IPS-NIHi7 (cell line): Measurements from ENCODE around the gene WSB1.

Experiments used
- DNase-seq: peaks from one replicate; pipeline ENCODE4 v3.0.0; 2012; ENCODE audit warnings: mixed read lengths; ENCODE audit errors: extremely low spot score

Gene WSB1

GRCh38 chr17:27338536-27338985 is 44.6 kb downstream of the WSB1 start:
- no peak for DNase-seq

DNA sequence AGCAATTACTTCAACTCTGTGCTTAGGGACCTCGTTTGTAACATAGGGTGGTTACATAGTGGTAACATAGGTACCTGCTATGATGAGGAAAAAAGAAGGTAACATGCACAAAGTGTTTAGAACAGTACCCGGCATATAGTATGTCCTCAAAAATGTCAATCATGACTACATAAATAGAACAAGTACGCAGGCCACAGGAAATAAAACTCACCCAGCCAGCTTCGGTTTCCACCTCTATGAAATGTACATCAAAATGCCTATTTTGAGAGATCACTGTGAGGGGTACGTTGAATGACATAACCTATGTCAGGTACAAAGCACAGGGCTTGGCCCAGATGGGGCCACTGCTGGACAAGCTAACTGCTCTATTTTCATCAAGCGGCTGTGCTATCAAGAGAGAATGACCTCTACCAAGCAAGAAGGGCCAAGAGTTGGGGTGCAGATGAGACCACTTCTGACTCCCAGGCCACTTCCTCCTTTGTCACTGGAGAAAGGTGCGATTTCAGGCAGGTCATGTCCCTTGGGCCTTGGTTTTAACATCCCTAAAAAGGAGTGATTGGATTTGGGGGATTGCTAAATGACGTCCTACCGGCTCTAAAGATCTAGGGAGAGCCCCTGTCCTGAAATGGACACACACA is 45.4 kb downstream of the WSB1 start:
- no peak for DNase-seq

DNA sequence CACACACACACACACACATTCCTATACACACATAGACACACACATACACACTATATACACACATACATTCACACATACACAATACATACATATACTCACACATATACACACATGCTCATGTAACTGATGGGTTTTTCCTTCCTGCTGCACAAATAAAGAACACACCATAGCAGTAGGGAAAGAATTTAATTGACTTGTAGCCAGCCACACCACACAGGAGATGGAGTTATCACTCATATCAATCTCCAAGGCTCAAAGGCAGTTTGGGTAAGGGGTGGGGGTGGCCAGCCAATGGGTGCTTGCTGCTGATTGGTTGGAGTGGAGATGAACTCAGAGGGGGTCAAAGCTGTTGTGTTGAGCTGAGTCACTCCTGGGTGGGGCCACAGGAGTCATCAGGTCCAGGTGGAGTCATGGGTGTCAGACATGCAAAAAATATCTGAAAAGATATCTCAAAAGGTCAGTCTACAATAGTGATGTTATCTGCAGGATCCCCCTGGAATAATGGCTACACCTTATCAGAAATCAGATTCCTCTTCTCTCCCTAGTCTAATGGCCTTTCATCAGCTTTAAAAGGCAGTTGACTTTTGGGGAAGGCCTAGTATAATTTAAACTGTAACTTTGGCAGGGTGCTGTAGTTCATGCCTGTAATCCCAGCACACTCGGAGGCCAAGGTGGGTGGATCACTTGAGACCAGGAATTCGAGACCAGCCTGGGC is 46.1 kb downstream of the WSB1 start:
- no peak for DNase-seq

DNA sequence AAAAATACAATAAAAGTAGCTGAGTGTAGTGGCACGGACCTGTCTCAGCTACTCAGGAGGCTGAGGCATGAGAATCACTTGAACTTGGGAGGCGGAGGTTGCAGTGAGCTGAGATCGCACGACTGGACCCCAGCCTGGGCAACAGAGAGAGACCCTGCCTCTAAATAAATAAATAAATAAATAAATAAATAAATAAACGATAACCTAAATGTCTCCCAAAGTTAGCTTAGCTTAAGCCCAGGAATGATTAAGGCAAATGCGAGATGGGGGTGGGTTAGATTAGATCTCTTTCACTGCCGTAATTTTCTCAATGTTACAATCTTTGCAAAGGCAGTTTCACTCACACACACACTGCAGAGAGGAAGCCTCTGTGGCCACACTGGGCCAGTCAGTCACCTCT is 46.7 kb downstream of the WSB1 start:
- no peak for DNase-seq

DNA sequence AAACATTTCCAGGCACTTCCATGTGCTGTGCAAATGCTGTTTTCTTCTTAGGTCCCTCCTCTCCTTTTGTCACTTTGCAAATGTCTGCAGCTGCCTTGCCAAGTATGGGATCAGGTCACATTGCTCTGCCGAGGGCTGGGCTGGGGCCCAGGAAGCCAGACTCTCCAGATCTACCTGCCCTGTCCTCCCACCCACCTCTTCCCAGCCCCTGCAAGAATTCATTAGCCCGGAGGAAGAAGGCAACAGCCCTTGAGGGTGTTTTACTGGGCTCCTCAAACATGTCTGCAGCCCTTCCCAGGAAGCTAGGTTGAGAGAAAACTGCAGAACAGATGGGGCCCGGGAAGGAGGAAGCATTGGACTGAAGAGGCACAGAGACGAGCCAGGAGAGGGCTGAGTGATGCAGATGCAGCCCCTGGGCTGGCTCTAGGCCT is 47.1 kb downstream of the WSB1 start:
- no peak for DNase-seq

DNA sequence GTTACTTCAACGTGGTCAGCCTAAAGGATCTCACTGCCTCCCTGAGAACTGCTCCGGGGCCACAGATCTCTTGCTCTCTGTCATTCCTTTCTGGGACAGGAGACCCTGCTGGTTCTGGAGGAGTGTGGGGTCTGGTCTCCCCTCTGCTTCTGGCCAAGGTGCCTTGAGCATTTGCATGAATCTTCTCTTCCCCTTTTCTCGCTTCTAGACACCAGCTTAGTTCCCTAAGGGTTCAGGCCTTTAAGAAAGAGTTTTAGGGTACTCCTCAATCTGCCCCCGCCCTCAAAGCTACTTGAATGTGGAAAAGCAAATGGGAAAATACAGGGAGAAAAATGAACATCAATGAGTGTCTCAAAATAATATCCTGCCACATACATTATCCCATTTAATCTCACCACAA is 48.1 kb downstream of the WSB1 start:
- no peak for DNase-seq

DNA sequence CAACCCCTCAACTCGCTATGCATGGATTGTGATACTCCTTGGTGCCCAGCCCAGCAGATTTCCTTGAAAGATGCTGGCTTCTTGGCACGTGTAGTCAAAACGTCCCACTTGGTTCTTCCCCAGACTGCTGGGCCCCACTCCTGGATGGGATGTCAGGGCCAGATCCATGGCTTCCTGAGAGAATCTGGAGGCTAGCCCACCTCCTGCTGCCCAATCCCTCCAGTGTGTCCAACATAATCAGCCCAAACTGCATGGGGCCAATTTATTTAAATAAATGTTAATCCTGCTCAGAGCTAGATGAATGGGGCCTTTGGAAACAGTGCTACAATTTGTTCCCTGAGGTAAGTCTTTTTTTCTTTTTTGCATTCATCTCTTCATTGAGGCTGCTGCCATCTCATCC is 49.4 kb downstream of the WSB1 start:
- no peak for DNase-seq

DNA sequence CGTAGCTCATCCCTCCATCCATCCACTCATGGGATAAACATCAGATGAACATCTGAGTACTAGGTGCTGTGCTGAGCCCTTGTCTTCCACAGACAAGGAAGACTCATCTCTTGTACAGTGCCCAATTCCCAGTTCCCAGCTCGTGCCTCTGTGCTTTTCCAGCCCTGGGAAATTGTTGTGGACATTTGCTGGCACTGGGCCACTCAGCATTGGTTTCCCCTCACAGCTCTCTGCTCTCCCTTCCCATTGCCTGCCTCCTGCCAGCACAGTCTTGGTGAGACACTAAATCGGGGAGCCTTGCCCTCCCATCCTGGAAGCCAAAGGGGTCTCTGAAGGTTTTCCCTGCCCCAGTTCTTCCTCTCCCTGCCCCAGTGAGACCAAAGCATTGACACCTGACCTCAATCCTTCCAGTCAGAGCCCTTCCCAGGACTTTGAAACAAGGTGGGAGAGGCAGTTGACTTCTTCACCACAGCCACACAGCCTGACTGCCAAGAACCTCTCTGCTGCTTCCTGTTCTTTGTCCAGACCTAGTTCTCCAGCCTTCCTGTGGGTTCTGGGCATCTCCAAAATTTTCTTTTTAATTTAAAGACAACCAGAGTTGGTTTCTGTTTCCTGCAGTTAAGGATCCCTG is 50.2 kb downstream of the WSB1 start:
- DNase-seq = no peak

DNA sequence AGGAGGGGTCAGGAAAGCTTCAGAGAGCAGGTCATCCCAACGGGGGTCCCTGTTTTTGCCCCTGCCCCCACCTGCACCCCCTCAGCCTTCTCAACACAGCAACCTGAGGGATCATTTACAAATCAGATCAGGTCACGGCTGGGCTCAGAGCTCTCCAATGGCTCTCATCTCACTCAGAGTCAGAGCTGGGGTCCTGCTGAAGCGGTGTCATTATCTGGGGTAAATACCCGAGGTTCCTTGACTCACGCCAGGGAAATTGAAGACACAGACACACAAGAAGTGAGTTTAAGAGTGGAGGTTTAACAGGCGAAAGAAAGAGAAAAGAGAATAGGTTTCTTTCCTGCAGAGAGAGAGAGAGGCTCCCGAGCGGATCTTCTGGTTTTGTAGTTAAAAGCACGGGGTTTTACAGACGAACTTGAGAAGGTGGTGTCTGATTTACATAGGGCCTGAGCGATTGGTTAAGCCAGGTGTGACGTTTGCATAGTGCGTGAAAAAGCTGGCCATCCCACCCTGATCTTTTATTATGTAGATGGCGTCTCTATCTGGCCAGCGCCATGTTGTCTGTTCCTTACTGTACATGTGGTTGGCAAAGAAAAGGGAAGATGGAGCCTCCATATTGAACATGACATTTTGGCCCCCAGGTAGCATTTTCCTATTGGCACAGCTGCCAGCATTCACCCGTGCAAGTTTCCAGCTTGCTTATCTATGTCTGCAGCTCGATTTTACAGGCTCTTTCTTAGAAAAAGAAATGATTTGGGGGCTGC is 51.4 kb downstream of the WSB1 start:
- peak; percentile 57 for DNase-seq

DNA sequence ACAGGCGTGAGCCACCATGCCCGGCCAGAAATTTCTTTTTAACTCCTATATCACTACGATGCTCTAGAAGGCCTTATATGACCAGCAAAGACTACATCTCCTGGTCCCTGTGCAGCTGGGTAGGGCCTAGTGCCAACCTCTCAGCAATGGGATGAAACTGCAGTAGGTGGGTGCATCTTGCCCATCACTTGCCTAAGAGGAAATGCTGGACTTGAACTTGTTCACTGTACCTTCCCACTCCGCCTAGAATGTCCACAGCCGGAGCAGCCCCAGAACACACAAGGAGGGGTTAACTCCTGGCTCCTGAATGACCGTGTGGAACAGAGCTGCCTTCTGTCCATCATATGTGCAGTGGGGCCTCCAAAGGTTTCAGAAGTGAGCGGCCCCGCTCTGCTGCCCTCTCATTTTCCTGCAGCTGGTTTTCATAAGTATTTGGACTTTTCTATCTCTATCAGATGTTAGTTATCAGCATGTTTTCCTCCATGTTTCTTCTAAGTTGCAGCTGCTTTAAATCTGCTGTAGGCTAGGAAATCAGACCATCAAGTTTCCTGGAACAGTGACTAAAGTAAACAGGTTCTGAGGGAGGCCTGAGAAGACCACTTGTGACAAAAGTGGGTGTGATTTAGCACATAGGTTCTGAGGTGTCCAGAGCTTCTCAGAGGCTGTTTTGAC is 52.5 kb downstream of the WSB1 start:
- DNase-seq = no peak

- no peak for DNase-seq
These were observed 54.3 kb downstream of the WSB1 start for GRCh38 chr17:27348196-27348595.

DNA sequence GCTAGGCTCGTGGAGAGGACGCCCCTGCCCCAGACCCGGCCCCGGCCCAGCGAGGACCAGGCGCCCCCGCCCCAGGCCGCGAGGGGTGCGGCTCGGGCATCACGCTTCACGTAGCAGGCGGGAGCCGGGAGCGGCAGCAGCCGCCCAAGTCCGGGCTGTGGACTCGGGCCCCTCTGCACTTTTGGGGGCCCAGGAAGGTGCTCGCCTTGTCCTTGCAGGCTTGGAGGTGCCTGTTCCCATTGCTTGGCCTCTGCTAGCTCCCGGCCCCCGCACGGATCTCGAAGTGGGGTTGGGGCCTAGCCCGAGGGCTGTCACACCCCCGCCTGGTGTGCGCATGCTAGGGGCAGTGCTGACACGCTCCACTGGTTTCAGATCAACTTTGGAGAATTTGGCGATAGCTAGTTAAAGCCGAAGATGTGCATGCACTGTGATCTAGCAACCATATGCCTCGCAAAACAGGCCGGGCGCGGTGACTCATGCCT is 55.7 kb downstream of the WSB1 start:
- DNase-seq = no peak

DNA sequence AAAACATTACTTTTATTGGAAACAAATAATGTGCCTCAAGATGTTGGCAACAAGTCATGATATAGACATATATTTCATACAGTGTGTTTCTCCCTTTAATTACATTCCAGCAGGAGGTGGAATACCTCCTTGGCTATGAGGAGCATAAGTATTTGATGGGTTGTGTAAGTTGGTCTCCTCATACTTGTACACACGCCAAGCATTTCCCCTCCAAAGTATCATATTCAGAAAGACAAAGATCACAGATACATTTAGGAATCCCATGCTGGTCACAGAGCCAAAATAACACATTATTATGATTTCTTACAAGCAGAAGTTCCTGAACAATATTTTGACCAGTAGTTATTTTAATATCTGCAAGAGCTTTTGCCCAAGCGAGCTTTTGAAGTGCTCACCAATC is 57.8 kb downstream of the WSB1 start:
- no peak for DNase-seq

DNA sequence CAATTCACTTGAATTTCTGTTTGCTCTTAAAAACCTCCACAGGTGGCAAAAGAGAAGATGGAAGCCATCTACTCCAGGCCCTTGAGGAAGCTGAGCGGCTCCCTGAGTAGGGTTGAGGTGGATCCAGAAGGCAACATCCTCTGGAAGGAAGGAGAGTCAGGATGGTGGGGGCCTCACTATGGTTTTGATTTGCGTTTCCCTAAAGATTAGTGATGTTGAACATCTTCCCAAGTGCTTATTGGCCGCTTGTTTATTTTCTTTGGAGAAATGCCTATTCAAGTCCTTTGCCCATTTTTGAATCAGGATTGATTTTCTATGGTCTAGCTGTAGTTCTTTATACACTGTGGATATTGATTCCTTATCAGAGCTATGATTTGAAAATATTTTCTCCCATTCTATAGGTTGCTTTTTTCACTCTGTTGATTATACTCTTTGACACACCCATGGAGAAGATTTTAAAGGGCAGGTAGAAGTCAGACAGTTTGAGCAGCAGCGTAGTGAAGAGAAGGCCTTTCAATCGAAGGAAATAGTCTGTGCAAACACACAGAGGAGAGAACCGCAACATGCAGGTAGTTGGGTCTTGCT is 58.6 kb downstream of the WSB1 start:
- DNase-seq = no peak

GRCh38 chr17:27353033-27353460 is 59.1 kb downstream of the WSB1 start:
- DNase-seq = no peak

DNA sequence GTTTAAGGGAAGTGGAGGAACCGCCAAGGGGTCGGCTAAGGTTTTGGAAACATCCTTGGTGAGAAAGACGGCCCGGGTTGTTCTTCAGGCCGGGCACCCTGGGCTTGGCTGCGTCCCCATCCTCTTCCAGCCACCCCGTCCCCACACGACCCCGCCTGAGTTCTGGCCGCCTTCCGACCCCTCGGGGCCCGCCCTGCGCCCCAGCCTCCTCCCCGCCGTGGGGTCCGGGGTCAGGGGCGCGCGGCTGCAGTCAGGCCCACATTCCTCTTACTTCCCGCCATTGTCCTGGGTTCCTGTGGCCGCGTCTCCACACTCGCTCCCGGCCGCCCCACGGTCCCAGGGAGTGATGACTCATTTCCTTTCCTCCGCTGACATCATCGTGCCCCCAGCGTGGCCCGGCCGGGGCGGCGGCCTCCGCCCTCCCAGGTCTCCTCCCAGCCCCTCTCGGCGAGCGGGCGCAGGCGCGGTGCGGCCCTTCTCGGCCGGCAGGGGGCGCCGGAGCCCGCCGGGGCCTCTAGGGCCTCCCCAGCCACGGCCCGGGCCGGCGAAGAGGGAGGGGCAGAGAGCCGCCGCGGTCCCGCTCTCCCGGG is 59.6 kb downstream of the WSB1 start:
- DNase-seq = peak; percentile 95

DNA sequence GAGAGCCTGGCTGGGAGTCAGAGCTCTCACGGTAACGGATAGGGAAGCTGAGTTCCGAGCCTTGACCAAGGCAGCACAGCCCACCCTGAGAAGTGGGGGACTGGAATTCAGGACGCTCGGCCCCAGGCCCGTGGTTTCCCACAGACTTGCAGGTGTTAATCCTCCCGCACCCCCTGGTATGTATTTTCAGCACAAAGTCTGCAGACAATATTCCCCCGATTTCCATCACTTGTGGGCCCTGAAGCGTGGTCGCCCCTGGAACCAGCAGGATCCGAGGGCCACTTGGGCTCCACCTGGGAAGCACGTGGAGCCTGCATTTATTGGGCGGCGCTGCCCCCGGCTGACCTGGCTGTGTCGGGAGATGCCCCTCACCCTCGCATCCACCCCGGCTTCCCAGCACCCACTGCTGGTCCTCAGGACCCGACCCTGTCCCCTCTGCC is 60.2 kb downstream of the WSB1 start:
- DNase-seq = no peak

DNA sequence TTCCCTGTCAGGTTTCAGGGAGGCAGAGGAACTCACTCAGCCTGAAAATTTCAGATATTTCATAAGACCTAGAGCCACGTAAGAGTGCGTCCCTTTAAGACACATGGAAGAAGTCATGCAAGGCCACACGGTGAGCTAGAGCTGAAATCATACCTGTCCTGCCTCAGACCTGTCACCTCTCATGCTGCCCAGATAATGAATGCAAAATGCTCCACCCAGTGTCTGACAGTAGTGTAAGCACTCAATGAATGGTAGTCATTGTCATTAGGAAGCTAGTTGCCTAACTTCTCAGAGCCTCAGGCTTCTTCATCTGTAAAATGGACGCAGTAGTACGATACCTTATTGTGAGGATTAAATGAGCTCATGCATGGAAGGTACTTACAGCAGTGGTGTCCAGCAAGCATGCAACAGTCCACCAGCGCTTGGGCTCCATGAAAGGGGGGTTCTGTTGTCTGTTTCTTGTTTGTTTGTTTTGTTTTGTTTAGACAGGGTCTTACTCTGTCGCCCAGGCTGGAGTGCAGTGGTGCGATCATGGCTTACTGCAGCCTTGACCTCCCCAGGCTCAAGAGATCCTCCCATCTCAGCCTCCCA is 60.7 kb downstream of the WSB1 start:
- no peak for DNase-seq

DNA sequence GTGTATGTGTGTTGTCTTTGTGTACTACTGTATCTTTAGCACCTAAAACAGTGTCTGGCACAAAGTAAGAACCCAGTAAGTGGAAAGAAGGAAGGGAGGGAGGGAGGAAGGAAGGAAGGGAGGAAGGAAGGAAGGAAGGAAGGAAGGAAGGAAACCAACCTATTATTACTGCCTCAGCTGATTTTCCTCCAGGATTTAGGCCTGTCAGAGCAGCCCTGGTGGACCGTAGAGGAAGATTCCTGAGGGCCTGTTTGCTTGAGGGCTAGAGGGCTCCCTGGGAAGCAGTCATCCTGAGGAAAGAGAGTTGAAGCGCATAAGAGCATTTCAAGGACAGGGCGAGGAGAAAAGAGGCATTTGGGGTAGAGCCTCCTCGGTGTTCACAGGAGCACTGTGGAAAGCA is 61.5 kb downstream of the WSB1 start:
- no peak for DNase-seq

DNA sequence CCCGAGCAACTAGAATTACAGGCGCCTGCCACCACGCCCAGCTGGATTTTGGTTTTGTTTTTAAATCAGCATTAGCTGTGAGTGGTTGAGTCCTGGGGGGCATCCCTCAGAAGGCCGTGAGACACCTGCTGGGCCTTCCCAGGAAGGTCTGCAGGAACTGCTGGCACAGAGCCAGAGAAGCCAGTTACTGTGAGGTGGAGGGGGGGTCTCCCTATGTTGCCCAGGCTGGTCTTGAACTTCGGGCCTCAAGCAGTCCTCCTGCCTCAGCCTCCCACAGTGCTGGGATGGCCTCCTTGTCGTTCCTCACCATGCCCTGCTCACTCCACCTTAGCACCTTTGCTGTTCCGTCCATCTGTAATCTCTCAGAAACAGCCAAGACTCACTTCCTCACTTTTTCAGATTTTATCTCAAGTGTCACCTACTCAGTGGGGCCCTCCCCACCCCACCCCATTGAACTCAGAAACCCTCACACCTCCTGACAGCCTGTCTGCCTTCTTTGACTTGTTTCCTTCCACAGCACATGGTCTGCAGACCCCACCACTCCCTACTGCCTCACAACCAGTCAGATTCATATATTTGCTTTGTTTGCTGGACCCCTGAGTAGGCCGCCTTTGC is 62.3 kb downstream of the WSB1 start:
- no peak for DNase-seq
